NT2/D1 (cell line): ENCODE results near the gene LZTS2.

ENCODE experiments used
- SUZ12 ChIP-seq: IDR thresholded peaks from 2 replicates; pipeline ENCODE4 v1.6.1; 2011; ENCODE audit not compliant: insufficient read length, insufficient read depth; ENCODE audit errors: extremely low read depth
- YY1 ChIP-seq: IDR thresholded peaks from 2 replicates; pipeline ENCODE4 v1.6.1; 2011; ENCODE audit not compliant: insufficient read length, insufficient read depth
- ZNF274 ChIP-seq: IDR thresholded peaks from 2 replicates; pipeline ENCODE4 v1.6.1; 2011; ENCODE audit warnings: mild to moderate bottlenecking, low read depth, low read length

GRCh38 chr10:100978901-100979195 is 20.8 kb upstream of the LZTS2 start:
- TF ChIP-seq YY1 (no peak), ZNF274 (no peak), SUZ12 (no peak)
